Stimulated activated CD4-positive, alpha-beta T cell treated with anti-CD3 and anti-CD28 coated beads, Interleukin-4, amount 100 ng/mL, for 24 hours (primary cell): Measurements from ENCODE around the gene CREB3.

Source experiments
- DNase-seq: peaks from one replicate; pipeline ENCODE4 v3.0.0-alpha.2; 2020

Gene CREB3

DNA sequence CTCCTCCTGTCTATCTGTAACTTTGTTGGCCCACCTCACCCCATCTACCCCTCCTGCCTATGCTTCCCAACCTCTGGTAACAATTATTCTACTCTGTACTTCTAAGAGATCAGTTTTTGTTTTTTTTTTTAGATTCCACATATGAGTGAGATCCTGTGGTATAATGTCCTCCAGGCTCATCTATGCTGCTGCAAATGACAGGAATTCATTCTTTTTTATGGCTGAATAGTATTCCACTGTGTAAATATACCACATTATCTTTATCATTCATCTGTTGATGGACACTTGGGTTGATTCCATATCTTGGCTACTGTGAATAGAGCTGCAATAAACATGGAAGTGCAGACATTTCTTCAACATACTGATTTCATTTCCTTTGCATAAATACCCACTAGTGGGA lies 51.0 kb downstream of the CREB3 start:
- no peak for DNase-seq
